Thymus (tissue), 11 donors: ENCODE measurements around the gene ERVH48-1. TPM values are rescaled to one million over a fixed set of nuclear protein-coding genes. Genes with fewer than 3 reads are reported as not detected.
"Not testable (repeated sequence)": the region's sequence is repeated elsewhere in the genome, so short reads cannot be mapped to it uniquely, and the experiment has no call there.

Experiments used
- DNase-seq, 9 donors: peaks; one replicate each; pipeline ENCODE4 v3.0.0-alpha.2; 2013; ENCODE audit warnings: low spot score in 9 of 9, low read depth in 6 of 9, missing footprints in 1 of 9
- H3K27ac ChIP-seq, 2 donors: one replicate each; pipeline ENCODE4 v1.5.1; 2013; ENCODE audit warnings: control low read depth in 1 of 2, low read depth in 1 of 2, low read length in 1 of 2, mild to moderate bottlenecking in 1 of 2, moderate library complexity in 1 of 2
- H3K27me3 ChIP-seq, 2 donors: one replicate each; pipeline ENCODE4 v1.5.1; 2013; ENCODE audit warnings: low read length in 1 of 2; ENCODE audit not compliant: control insufficient read depth in 2 of 2, insufficient read depth in 1 of 2
- H3K36me3 ChIP-seq, 2 donors: one replicate each; pipeline ENCODE4 v1.5.1; 2013; ENCODE audit warnings: low read length in 1 of 2, mild to moderate bottlenecking in 1 of 2, moderate library complexity in 1 of 2; ENCODE audit not compliant: control insufficient read depth in 2 of 2, insufficient read depth in 2 of 2
- H3K4me1 ChIP-seq, 2 donors: one replicate each; pipeline ENCODE4 v1.5.1; 2013; ENCODE audit warnings: low read length in 2 of 2; ENCODE audit not compliant: control insufficient read depth in 2 of 2, insufficient read depth in 2 of 2
- H3K4me3 ChIP-seq, 2 donors: one replicate each; pipeline ENCODE4 v1.5.1; 2013; ENCODE audit warnings: low read length in 2 of 2, control low read depth in 1 of 2, mild to moderate bottlenecking in 1 of 2
- H3K9me3 ChIP-seq, 2 donors: one replicate each; pipeline ENCODE4 v1.5.1; 2013; ENCODE audit warnings: low read length in 1 of 2, mild to moderate bottlenecking in 1 of 2; ENCODE audit not compliant: control insufficient read depth in 2 of 2, insufficient read depth in 1 of 2
- WGBS: extraction: QIAGEN DNeasy Blood & Tissue Kit; methylation state at CpG from one replicate; pipeline ENCODE4 v1.1.7; 2013; 5-methylcytosine and 5-hydroxymethylcytosine counted together
- polyA plus RNA-seq: library from polyadenylated mRNA; stranded (reverse); fragments of 200-250 nt; gene quantifications from one replicate; pipeline ENCODE4 v1.2.3, GENCODE V29; 2013
- total RNA-seq: library from RNA; stranded (reverse); fragments of 120-200 nt; gene quantifications from one replicate; pipeline ENCODE4 v1.2.4, GENCODE V29; 2013
- donor health status: healthy.

Gene ERVH48-1
- total and polyA plus RNA-seq, 2 donors: 1.1 to 3.4 TPM

DNA sequence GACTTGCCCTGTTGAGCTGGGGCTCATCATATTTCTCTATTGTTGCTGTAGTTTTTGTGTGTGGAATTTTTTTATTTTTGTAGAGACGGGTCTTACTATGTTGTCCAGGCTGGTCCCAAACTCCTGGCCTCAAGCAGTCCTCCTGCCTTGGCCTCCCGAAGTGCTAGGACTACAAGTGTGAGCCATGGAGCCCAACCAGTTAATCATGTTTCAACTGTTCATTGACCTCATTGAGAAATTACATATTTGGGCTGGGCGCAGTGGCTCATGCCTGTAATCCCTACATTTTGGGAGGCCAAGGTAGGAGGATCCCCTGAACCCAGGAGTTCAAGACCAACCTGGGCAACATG, 39.8 kb upstream of the ERVH48-1 start:
- no peaks in the 10 kb centered on the region for H3K9me3 ChIP-seq
- no peaks in the 10 kb centered on the region for H3K27me3 ChIP-seq
- H3K36me3 ChIP-seq: no peaks in the 10 kb centered on the region
- no peaks in the 10 kb centered on the region for H3K4me1 ChIP-seq
- no peak for DNase-seq
- no peak overlapping the region for H3K27ac ChIP-seq
- 82% methylated on average over 3 of the region's 3 CpGs for WGBS
- H3K4me3 ChIP-seq: no peak overlapping the region

- no peak for DNase-seq
These were observed 39.2 kb upstream of the ERVH48-1 start for GRCh38 chr21:42964546-42965210.

GRCh38 chr21:42964086-42964485, 38.7 kb upstream of the ERVH48-1 start:
- no peak overlapping the region for H3K27ac ChIP-seq
- no peaks in the 10 kb centered on the region for H3K36me3 ChIP-seq
- H3K27me3 ChIP-seq: no peaks in the 10 kb centered on the region
- H3K4me3 ChIP-seq: no peak overlapping the region
- 96% methylated on average over 9 of the region's 9 CpGs for WGBS
- no peaks in the 10 kb centered on the region for H3K4me1 ChIP-seq
- DNase-seq: no peak
- no peaks in the 10 kb centered on the region for H3K9me3 ChIP-seq

More at GRCh38 chr21:42964546-42965210, 39.2 kb upstream of the ERVH48-1 start:
- H3K4me3 ChIP-seq: no peak overlapping the region
- H3K9me3 ChIP-seq: no peaks in the 10 kb centered on the region
- WGBS: 98% methylated on average over 13 of the region's 13 CpGs
- H3K27me3 ChIP-seq: no peaks in the 10 kb centered on the region
- no peak overlapping the region for H3K27ac ChIP-seq
- no peaks in the 10 kb centered on the region for H3K4me1 ChIP-seq
- H3K36me3 ChIP-seq: no peaks in the 10 kb centered on the region

DNA sequence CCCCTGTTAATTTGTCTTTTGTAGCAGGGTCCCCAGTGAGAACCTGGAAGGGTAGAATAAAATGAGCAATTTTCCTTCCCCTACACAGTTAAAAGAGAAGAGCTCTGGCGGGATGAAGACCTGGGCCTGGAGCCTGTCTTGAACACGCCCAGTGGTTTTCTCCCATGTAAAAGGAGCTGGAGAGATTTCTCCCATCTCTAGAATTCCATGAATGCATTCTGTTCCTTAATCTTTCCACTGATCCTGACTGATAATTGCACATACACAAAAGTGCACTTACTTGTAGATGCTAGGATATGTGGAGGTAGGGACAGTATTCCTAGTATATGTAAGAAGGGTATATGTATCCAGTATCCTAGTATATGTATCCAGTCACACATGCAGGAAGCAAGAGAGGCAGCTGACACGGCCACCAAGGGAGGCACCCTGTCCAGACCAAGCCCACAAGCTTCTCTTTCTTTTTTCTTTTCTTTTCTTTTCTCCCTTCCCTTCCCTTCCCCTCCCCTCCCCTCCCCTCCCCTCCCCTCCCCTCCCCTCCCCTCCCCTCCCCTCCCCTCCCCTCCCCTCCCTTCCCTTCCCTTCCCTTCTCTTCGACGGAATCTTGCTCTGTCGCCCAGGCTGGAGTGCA, 37.1 kb upstream of the ERVH48-1 start:
- Histone ChIP-seq H3K27ac (no peak overlapping the region), H3K4me3 (no peak overlapping the region), H3K27me3 (no peaks in the 10 kb centered on the region), H3K36me3 (no peaks in the 10 kb centered on the region), H3K4me1 (no peaks in the 10 kb centered on the region), H3K9me3 (no peaks in the 10 kb centered on the region)
- 88% methylated on average over 4 of the region's 6 CpGs for WGBS
- no peak for DNase-seq

DNA sequence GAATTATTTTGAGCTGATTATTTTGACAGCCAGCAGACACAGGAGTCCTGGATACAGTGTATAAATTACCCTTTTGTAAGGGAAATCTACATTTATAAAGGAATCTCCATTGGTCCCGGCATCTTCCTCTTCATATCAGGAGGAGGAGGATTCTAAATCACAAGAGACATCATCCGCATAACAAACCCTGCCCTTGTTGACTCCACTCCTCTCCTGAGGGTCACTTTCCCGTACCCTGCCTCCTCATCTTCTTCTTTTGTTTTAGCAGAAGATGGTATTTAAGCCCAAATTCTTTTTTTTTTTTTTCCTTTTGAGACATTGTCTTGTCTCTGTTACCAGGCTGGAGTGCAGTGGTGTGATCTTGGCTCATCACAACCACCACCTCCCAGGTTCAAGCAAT, 34.3 kb upstream of the ERVH48-1 start:
- H3K27me3 ChIP-seq: no peaks in the 10 kb centered on the region
- no peaks in the 10 kb centered on the region for H3K9me3 ChIP-seq
- no peak overlapping the region for H3K4me3 ChIP-seq
- peaks cover 0 to 2% of the 10 kb centered on the region in 2 donors for H3K4me1 ChIP-seq
- 98% methylated on average over 3 of the region's 3 CpGs for WGBS
- H3K36me3 ChIP-seq: no peaks in the 10 kb centered on the region
- no peak for DNase-seq
- H3K27ac ChIP-seq: no peak overlapping the region

GRCh38 chr21:42958122-42958521, 32.7 kb upstream of the ERVH48-1 start:
- 96% methylated on average over 6 of the region's 6 CpGs for WGBS

GRCh38 chr21:42956824-42957630, 31.6 kb upstream of the ERVH48-1 start:
- DNase-seq: no peak
- no peaks in the 10 kb centered on the region for H3K27me3 ChIP-seq
- H3K4me1 ChIP-seq: peaks cover 0 to 2% of the 10 kb centered on the region in 2 donors
- H3K27ac ChIP-seq: no peak overlapping the region
- 95% methylated on average over 13 of the region's 13 CpGs for WGBS
- no peaks in the 10 kb centered on the region for H3K36me3 ChIP-seq
- H3K4me3 ChIP-seq: no peak overlapping the region
- H3K9me3 ChIP-seq: no peaks in the 10 kb centered on the region

More at GRCh38 chr21:42958122-42958521, 32.7 kb upstream of the ERVH48-1 start:
- not testable (repeated sequence) for H3K27ac ChIP-seq, H3K27me3 ChIP-seq, H3K4me1 ChIP-seq, H3K36me3 ChIP-seq, DNase-seq, H3K9me3 ChIP-seq, H3K4me3 ChIP-seq

GRCh38 chr21:42951193-42951592, 25.8 kb upstream of the ERVH48-1 start:
- WGBS: 98% methylated on average over 9 of the region's 9 CpGs
- H3K4me1 ChIP-seq, H3K27me3 ChIP-seq, DNase-seq, H3K9me3 ChIP-seq, H3K36me3 ChIP-seq, H3K4me3 ChIP-seq, H3K27ac ChIP-seq: not testable (repeated sequence)

DNA sequence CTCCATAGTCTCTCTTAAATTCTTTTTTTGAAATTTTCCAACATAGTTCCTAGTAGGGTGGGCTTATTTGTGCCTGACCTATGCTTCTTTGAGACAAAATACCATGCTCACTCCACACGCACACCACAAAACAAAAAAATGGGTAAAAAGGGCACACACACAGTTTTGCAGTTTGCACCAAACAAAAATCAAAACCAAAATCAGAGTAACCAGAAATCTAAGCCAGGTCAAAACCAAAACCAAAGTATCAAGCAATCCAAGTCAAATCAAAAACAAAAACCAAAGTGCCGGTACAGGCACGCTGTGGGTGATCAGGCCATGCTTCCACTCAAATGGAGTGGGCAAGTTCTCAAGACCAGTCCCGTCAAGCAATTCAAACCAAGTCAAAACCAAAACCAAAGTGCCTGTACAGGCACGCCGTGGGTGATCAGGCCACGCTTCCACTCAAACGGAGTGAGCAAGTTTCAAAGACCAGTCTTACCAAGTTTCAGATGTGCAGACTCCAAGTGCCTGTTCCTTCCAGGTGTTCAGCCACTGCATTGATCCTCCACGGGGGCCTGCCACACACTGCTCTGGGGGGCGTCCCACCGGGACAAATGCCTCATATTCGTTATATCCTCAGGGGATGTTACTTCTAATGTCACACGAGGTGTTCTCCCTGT, 23.8 kb upstream of the ERVH48-1 start:
- not testable (repeated sequence) for H3K4me3 ChIP-seq, H3K36me3 ChIP-seq, H3K27me3 ChIP-seq, H3K9me3 ChIP-seq, DNase-seq, H3K4me1 ChIP-seq
- H3K27ac ChIP-seq: peak overlapping the region in 1 of 2 donors; percentile 18
- WGBS: 84% methylated on average over 13 of the region's 13 CpGs
